ENCODE measurements around the gene IQSEC1. TPM values are rescaled to one million over a fixed set of nuclear protein-coding genes. Genes with fewer than 3 reads are reported as not detected.

The IQSEC1 gene
- total RNA-seq, 1 donor from 2014 or later: 34.2 TPM

GRCh38 chr3:12909710-12910109, 163.5 kb downstream of the IQSEC1 start:
- Mint-ChIP-seq H3K27ac (no peak overlapping the region), H3K4me1 (ENCODE audit: low read depth) (no peaks in the 10 kb centered on the region), H3K9me3 (ENCODE audit: low read depth) (no peaks in the 10 kb centered on the region), H3K27me3 (no peaks in the 10 kb centered on the region), H3K36me3 (ENCODE audit: insufficient read depth) (peaks cover 22% of the 10 kb centered on the region), H3K4me3 (ENCODE audit: low read depth) (no peak overlapping the region)
- DNase-seq (ENCODE audit: low spot score, unreplicated experiment): no peak
- TF ChIP-seq CTCF (IDR thresholded peaks at IDR 0.05; ENCODE audit: unreplicated experiment): no peak

- no peak overlapping the region for H3K27ac Mint-ChIP-seq
- H3K9me3 Mint-ChIP-seq (ENCODE audit: low read depth): no peaks in the 10 kb centered on the region
- H3K27me3 Mint-ChIP-seq: no peaks in the 10 kb centered on the region
- H3K4me1 Mint-ChIP-seq (ENCODE audit: low read depth): no peaks in the 10 kb centered on the region
- TF ChIP-seq CTCF (IDR thresholded peaks at IDR 0.05; ENCODE audit: unreplicated experiment): no peak
- no peak for DNase-seq (ENCODE audit: low spot score, unreplicated experiment)
- H3K36me3 Mint-ChIP-seq (ENCODE audit: insufficient read depth): peaks cover 20% of the 10 kb centered on the region
- no peak overlapping the region for H3K4me3 Mint-ChIP-seq (ENCODE audit: low read depth)
Measured at GRCh38 chr3:12908859-12909258, 164.4 kb downstream of the IQSEC1 start.

GRCh38 chr3:12908136-12908730, 165.0 kb downstream of the IQSEC1 start:
- H3K9me3 Mint-ChIP-seq (ENCODE audit: low read depth): no peaks in the 10 kb centered on the region
- H3K36me3 Mint-ChIP-seq (ENCODE audit: insufficient read depth): peaks cover 16% of the 10 kb centered on the region
- no peak overlapping the region for H3K4me3 Mint-ChIP-seq (ENCODE audit: low read depth)
- no peaks in the 10 kb centered on the region for H3K4me1 Mint-ChIP-seq (ENCODE audit: low read depth)
- no peaks in the 10 kb centered on the region for H3K27me3 Mint-ChIP-seq
- H3K27ac Mint-ChIP-seq: peak overlapping the region; percentile 56
- no peak for TF ChIP-seq CTCF (IDR thresholded peaks at IDR 0.05; ENCODE audit: unreplicated experiment)
- no peak for DNase-seq (ENCODE audit: low spot score, unreplicated experiment)

- Mint-ChIP-seq H3K4me3 (ENCODE audit: low read depth) (no peak overlapping the region), H3K4me1 (ENCODE audit: low read depth) (no peaks in the 10 kb centered on the region), H3K27me3 (no peaks in the 10 kb centered on the region), H3K27ac (peak overlapping the region; percentile 56), H3K9me3 (ENCODE audit: low read depth) (no peaks in the 10 kb centered on the region), H3K36me3 (ENCODE audit: insufficient read depth) (peaks cover 13% of the 10 kb centered on the region)
- no peak for TF ChIP-seq CTCF (IDR thresholded peaks at IDR 0.05; ENCODE audit: unreplicated experiment)
- DNase-seq (ENCODE audit: low spot score, unreplicated experiment): no peak
Measured at GRCh38 chr3:12907729-12908128, 165.5 kb downstream of the IQSEC1 start.

GRCh38 chr3:12907296-12907695, 165.9 kb downstream of the IQSEC1 start:
- Mint-ChIP-seq H3K36me3 (ENCODE audit: insufficient read depth) (peaks cover 14% of the 10 kb centered on the region), H3K4me1 (ENCODE audit: low read depth) (no peaks in the 10 kb centered on the region), H3K9me3 (ENCODE audit: low read depth) (no peaks in the 10 kb centered on the region), H3K4me3 (ENCODE audit: low read depth) (no peak overlapping the region), H3K27ac (no peak overlapping the region), H3K27me3 (no peaks in the 10 kb centered on the region)
- DNase-seq (ENCODE audit: low spot score, unreplicated experiment): no peak
- TF ChIP-seq CTCF (IDR thresholded peaks at IDR 0.05; ENCODE audit: unreplicated experiment): no peak
